HepG2 (cell line): ENCODE data around the gene FRMD8. TPM values are rescaled to one million over a fixed set of nuclear protein-coding genes. Genes with fewer than 3 reads are reported as not detected.

ENCODE experiments used
- ADNP ChIP-seq: sonication (generic); formaldehyde crosslinking; IDR thresholded peaks from 2 replicates; pipeline ENCODE4 v1.4.0; 2020; ENCODE audit warnings: missing genetic modification reagents
- FOXP4 ChIP-seq: sonication (generic); formaldehyde crosslinking; IDR thresholded peaks from 2 replicates; pipeline ENCODE4 v1.4.0; 2020; ENCODE audit warnings: missing genetic modification reagents
- HDAC6 ChIP-seq: fragments of 200-600 bp; sonication (generic); IDR thresholded peaks from 2 replicates; pipeline ENCODE4 v1.7.0; 2017; ENCODE audit warnings: mild to moderate bottlenecking, antibody characterized with exemption, low read length, low read depth
- HMGXB4 ChIP-seq, 2 experiments: sonication (generic) in 1 of 2; formaldehyde crosslinking in 1 of 2; IDR thresholded peaks; 2 replicates each; pipeline versions ENCODE4 v1.4.0 to v1.6.1; 2018 to 2020; ENCODE audit warnings: missing genetic modification reagents in 2 of 2, borderline replicate concordance in 1 of 2, low read depth in 1 of 2, mild to moderate bottlenecking in 1 of 2, missing biosample characterization in 1 of 2
- MAFG ChIP-seq: sonication (generic); formaldehyde crosslinking; IDR thresholded peaks from 2 replicates; pipeline ENCODE4 v1.5.1; 2020; ENCODE audit warnings: mild to moderate bottlenecking, missing genetic modification reagents
- NCOA2 ChIP-seq: sonication (generic); formaldehyde crosslinking; IDR thresholded peaks from 2 replicates; pipeline ENCODE4 v1.8.0; 2022; ENCODE audit warnings: inconsistent platforms
- PCBP1 ChIP-seq: fragments of 200-400 bp; formaldehyde crosslinking; IDR thresholded peaks from 2 replicates; pipeline ENCODE4 v1.6.1; 2017; ENCODE audit warnings: mild to moderate bottlenecking, low read depth, low read length, borderline replicate concordance
- RBM22 ChIP-seq: fragments of 200-400 bp; formaldehyde crosslinking; optimal IDR thresholded peaks from 2 replicates; pipeline ENCODE3; 2017; ENCODE audit warnings: mild to moderate bottlenecking, low read length, moderate library complexity
- RBM39 ChIP-seq: fragments of 200-400 bp; formaldehyde crosslinking; IDR thresholded peaks from one replicate; pipeline ENCODE4 v1.6.1; 2018; ENCODE audit warnings: antibody characterized with exemption, mild to moderate bottlenecking, low read depth, low read length; ENCODE audit not compliant: poor library complexity, severe bottlenecking
- RFX3 ChIP-seq: IDR thresholded peaks from 2 replicates; pipeline ENCODE4 v1.6.1; 2016; ENCODE audit warnings: missing biosample characterization, missing genetic modification reagents
- SIX4 ChIP-seq: sonication (generic); formaldehyde crosslinking; IDR thresholded peaks from 2 replicates; pipeline ENCODE4 v1.4.0; 2020; ENCODE audit warnings: missing genetic modification reagents
- SMAD3 ChIP-seq: sonication (generic); formaldehyde crosslinking; IDR thresholded peaks from 2 replicates; pipeline ENCODE4 v1.4.0; 2020; ENCODE audit warnings: missing genetic modification reagents
- TSC22D2 ChIP-seq: sonication (generic); formaldehyde crosslinking; IDR thresholded peaks from 2 replicates; pipeline ENCODE4 v1.5.1; 2020; ENCODE audit warnings: missing genetic modification reagents, mild to moderate bottlenecking, borderline replicate concordance
- U2AF1 ChIP-seq: fragments of 200-400 bp; formaldehyde crosslinking; optimal IDR thresholded peaks from 2 replicates; pipeline ENCODE3; 2017; ENCODE audit warnings: mild to moderate bottlenecking, low read depth, low read length
- ZC3H4 ChIP-seq: sonication (generic); formaldehyde crosslinking; IDR thresholded peaks from 2 replicates; pipeline ENCODE4 v1.4.0; 2020; ENCODE audit warnings: missing genetic modification reagents, borderline replicate concordance
- ZNF12 ChIP-seq: sonication (generic); formaldehyde crosslinking; IDR thresholded peaks from 2 replicates; pipeline ENCODE4 v1.5.0; 2020; ENCODE audit warnings: missing genetic modification reagents
- ZNF570 ChIP-seq: sonication (generic); formaldehyde crosslinking; IDR thresholded peaks from 2 replicates; pipeline ENCODE4 v1.4.0; 2020; ENCODE audit warnings: mild to moderate bottlenecking, missing genetic modification reagents, borderline replicate concordance
- ZNF646 ChIP-seq: sonication (generic); formaldehyde crosslinking; IDR thresholded peaks from 2 replicates; pipeline ENCODE4 v1.9.0; 2021; ENCODE audit warnings: mild to moderate bottlenecking, missing genetic modification reagents
- ZNF768 ChIP-seq: sonication (generic); formaldehyde crosslinking; IDR thresholded peaks from 2 replicates; pipeline ENCODE4 v1.4.0; 2020; ENCODE audit warnings: missing genetic modification reagents
- polyA plus RNA-seq, 8 experiments: library from polyadenylated mRNA; depleted of rRNA in 3 of 8; stranded (reverse) in 7 of 8; unstranded in 1 of 8; fragments of >200 nt; fragmentation: Illumina TruSeq in 4 of 8; extraction: Trizol in 4 of 8; gene quantifications; 2 replicates each; pipeline versions ENCODE4 v1.2.1 to v1.2.3, GENCODE V29; 2011 to 2016; ENCODE audit warnings: low read depth in 4 of 8, missing spikeins in 1 of 8, mixed read lengths in 1 of 8; ENCODE audit not compliant: insufficient read depth in 1 of 8
- total RNA-seq, 5 experiments: library from RNA; depleted of rRNA; stranded (reverse); fragments of >200 nt; fragmentation: Illumina TruSeq; extraction: Trizol; gene quantifications; 2 replicates each; pipeline ENCODE4 v1.2.3, GENCODE V29; 2016; ENCODE audit warnings: low read depth in 1 of 5

FRMD8 gene
- total and polyA plus RNA-seq, 2 of the 13 experiments (the other 11 are each of a cell fraction or from before 2014, with no cell fraction given), result 5.8 to 20.6 TPM

GRCh38 chr11:65445604-65446445 is 59.4 kb downstream of the FRMD8 start (continued):
- TF ChIP-seq SIX4 (CRISPR knock-in tag) (no peak), NCOA2 (CRISPR knock-in tag) (no peak), ADNP (CRISPR knock-in tag) (no peak), RFX3 (no peak), SMAD3 (no peak), ZNF768 (CRISPR knock-in tag) (peak; percentile 47; the same call in 1 of the 2 replicates), RBM39 (peak; percentile 24), TSC22D2 (no peak), MAFG (CRISPR knock-in tag) (0 out of 2 replicates have a peak, but pooled peaks have one; percentile 16), HMGXB4 (CRISPR knock-in tag; IDR thresholded peaks at IDR 0.05; ENCODE audit: borderline replicate concordance in 1 of 2, low read depth in 1 of 2) (no peak), ZC3H4 (no peak), PCBP1 (0 out of 2 replicates have a peak, but pooled peaks have one; percentile 55), FOXP4 (CRISPR knock-in tag) (no peak), RBM22 (peak; percentile 46), ZNF570 (no peak), HDAC6 (no peak), ZNF646 (CRISPR knock-in tag) (no peak), ZNF12 (no peak), U2AF1 (peak; percentile 57)
